ENCODE measurements around the gene ARHGEF33.
"Not testable (repeated sequence)": the region's sequence is repeated elsewhere in the genome, so short reads cannot be mapped to it uniquely, and the experiment has no call there.

The ARHGEF33 gene

DNA sequence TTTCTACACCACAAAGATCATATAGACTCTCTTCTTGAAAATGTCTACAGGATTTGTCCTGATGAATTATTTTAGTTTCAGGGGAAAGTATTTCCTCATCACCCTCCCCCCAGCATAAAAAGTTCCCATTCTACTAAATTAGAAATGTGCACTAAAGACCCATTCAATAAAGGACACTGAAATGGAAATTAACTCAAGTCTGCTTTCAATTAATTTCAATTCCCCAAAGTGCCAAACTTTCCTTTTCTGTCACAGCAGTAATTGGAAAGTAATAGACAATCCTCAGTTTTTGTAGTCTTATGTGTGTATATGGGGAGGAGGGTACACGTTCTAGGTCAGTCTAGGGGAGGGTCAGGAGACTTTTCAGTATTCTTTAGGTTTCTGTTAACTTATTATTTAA, 21.5 kb downstream of the ARHGEF33 start:
- no peak for DNase-seq

- no peak for DNase-seq
Measured at GRCh38 chr2:38912619-38913018, 22.9 kb downstream of the ARHGEF33 start.

DNA sequence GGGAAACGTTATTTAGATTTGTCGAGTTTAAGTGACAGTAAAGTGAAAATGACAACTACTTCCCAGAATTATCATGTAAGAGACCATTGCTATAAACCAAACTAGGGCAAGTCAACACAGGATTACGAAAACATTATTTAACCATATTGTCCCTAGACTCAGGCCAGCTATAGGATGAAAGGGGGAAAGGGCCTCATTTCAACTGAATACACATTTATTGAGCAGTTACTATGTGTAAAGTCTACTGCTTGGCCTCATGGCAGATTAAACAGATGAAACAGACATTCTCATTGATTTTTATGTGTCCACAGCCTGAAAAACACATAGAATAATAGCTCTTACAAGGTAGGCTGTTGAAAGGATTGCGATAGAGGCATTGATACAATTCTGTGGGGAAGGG, 32.7 kb downstream of the ARHGEF33 start:
- no peak for DNase-seq

DNA sequence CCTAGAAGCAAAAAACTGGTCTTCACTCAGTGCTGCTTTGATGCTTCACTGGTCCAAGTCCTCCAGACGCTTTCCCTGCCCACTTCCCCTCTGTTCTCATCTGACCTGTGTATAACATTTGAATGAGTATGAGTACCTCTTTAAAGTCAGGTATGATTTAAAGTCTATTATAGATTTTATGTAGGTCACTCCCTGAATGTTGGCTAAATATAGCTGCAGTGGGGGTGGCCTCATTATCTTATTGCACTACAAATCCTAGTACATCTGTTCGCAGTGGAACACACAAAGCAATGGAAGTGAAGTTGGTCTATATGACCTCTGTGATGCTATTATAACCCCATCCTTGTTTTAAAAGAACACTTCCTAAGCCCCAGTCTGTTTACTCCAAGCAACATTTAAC, 33.2 kb downstream of the ARHGEF33 start:
- DNase-seq, result no peak

- no peak for DNase-seq
Measured at GRCh38 chr2:38925982-38926381, 36.3 kb downstream of the ARHGEF33 start.

DNA sequence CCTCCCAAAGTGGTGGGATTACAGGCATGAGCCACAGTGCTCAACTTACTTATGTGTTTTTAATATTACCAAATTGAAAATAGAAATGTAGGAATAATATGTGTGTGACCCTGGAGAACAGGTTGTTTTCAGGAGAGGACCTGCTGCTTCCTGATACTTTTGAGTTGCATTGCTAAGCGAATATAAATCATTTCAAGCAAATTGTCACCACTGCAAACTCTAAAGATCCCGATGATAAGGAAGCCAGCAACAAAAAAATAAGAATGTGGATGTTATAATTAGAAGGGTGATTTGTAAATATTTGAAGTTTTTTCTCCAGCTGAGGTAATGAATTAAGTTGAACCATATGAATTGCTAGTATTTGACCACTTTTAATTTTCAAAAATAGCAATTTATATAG, 40.9 kb downstream of the ARHGEF33 start:
- no peak for DNase-seq

DNA sequence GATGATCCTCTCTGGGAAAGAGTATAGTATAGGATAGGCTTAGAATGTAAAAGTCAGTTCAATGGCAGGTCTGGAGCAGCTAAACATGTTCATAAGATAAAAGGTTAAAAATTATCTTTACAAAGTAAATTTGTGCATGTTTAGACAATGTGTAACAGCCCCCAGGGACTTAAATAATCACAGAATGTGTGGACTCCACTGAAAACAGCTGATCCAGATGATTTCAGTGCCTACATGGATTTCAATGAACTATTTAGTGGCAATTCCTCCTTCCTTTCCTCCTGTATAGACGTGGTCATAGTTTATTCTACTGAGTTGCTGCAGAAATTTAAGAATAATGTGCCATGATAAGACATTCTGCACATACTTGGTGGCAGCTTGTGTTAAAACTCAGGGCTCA, 42.9 kb downstream of the ARHGEF33 start:
- DNase-seq, result no peak

- no peak for DNase-seq
Measured at GRCh38 chr2:38933653-38934052, 44.0 kb downstream of the ARHGEF33 start.

GRCh38 chr2:38934742-38935141, 45.1 kb downstream of the ARHGEF33 start:
- no peak for DNase-seq

DNA sequence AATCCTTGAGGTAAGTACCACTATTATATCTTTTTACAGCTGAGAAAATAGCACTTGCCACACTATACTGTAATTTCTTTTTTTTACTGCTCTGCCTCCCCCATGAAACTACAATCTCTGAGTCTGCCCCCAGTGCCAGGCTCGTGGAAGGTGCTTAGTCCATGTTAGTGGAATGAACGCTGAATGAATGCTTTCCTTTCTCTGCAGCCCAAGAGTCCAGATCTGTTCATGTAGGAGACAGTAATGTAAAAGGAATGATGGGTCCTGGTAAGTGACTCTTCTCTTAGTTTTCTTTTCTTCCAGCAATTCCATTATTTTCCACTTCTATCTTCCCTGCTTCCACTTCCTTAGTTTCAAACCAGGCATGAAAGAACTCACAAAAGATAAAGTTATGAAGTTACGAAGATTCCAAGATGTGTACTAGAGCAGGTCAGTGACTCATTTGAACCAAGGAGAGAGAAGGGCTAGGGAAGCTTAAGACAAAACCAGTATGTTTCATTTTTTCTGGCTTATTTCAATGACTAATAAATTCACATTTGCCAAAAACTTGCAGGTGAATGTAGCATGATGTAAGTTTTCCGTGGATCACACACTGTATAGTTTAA, 46.0 kb downstream of the ARHGEF33 start:
- no peak for DNase-seq

GRCh38 chr2:38936516-38936915, 46.8 kb downstream of the ARHGEF33 start:
- not testable (repeated sequence) for DNase-seq

DNA sequence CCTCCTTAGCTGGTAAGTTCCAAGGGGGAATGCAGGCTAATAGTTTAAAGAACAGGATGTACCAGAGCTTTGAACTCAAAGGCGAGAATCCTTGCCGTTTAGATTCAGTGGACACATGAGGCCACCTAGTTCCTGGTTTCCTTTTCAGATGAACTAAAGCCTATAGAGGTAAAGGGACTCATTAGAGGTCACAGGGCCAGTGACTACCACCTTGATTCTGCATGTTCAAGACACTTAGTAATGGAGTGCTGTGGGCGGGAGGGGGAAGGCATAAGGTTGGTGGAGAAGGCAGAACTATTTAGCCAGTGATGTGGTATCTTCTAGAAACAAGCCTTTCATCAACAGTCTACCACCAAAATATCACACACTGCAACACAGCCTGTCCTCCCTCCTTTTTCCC, 47.9 kb downstream of the ARHGEF33 start:
- no peak for DNase-seq

DNA sequence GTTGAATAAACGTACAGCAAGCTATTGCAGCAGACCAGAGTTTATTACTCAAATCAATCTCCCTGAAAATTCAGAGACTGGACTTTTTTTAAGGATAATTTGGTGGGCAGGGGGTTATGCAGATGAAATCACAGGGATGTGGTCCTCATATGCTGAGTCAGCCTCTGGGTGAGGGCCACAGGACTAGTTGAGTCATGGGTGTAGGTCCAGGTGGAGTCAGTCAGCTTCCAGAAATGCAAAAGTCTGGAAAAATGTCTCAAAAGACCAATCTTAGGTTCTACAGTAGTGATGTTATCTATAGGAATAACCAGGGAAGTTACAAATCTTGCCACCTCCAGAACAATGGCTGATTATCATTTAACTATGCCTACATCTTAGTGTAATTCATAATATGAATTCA, 51.1 kb downstream of the ARHGEF33 start:
- no peak for DNase-seq

DNA sequence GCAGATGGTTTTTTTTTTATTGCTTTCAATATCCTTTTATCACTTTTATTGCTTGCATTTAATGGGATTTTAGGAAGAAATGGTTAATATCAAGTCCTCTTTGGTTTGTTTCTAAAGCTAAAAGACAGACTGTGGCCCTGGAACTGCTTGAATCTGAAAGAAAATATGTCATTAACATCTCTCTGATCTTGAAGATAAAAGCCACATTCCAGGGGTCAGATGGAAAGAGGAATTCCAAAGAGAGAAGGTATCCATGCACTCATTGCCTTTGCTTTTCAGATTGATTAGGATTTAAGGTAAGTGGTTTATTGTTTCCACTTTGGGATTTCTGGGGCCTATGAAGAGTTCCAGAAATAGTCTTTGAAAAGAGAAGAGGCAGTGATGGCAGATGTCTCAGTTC, 54.1 kb downstream of the ARHGEF33 start:
- DNase-seq, result no peak

DNA sequence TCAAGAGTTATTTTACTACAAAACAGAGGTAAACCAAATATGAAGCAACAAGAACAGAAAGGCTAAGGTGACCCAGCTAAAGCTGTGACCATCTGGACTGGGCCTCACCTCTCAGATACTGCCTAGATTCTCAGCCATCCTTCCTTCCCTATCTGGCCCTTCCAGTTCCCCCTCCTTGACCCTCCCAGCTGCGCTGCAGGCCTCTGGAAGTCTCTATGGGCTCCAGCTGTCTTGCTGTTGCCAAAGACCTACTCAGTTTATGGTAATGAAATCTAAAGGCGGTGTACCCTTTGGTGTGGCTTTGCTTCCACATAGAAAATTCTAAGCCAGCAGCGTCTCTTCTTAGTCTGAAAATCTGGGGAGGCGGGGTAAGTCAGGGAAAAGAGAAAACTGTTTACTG, 55.7 kb downstream of the ARHGEF33 start:
- no peak for DNase-seq

DNA sequence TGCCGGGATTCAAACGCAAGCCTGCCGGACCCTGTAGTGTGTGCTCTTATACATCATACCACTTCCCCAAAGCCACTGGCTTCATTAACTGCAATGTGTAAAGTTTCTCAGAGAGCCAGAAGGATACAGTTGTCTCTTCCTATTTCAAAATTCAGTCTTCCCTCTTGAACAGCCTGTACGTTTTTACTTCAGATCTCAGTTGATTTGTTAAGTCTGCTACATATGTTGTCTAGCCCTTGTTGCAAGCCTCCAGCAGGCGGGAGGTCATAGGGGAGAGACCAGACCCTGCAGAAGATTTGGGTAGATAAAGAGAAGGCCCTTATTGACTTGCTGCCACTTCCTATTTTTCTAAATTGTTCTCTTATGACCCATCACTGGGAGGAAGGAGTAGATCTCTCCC, 56.2 kb downstream of the ARHGEF33 start:
- no peak for DNase-seq

GRCh38 chr2:38947241-38948239, 57.9 kb downstream of the ARHGEF33 start:
- DNase-seq, result peak; percentile 36 to 54

GRCh38 chr2:38948387-38948882, 58.8 kb downstream of the ARHGEF33 start:
- DNase-seq, result no peak

GRCh38 chr2:38948995-38949394, 59.3 kb downstream of the ARHGEF33 start:
- DNase-seq, result no peak

DNA sequence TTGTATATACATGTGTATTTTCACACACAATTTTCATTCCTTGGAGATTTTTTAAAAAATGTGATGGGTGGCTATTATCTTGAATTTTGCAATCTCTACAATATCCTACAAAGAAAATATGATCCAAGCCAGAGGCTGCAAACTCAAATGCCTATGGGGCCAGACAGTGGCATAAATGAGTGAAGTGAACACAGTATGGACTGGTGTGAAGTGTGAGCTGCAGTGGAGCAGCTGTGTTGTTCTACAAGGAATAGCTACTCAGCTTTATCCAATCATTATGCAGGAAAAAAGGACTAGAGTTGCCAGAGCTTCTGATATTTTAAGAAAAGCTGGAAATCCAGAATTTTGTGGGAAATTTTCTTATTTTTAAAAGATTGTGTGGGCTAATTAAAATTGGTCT, 62.1 kb downstream of the ARHGEF33 start:
- DNase-seq, result no peak

DNA sequence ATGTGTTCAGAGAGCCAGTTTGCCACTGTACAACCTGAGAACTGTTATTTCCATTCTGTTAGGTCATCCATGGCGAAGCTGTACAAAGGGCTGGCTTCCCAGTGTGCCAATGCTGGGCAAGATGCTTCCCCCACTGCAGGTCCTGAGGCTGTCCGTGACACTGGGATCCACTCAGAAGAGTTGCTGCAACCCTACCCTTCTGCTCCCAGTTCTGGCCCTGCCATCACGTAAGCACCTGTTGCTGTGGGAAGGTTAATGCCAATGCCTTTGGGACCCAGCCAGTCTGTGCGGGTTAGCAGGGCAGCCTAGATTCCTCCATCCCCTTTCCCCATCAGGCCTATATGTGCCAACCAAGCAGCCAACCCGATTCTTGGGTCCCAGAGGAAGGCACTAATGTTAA, 68.3 kb downstream of the ARHGEF33 start:
- DNase-seq, result no peak

GRCh38 chr2:38959466-38959865, 69.8 kb downstream of the ARHGEF33 start:
- DNase-seq, result no peak

DNA sequence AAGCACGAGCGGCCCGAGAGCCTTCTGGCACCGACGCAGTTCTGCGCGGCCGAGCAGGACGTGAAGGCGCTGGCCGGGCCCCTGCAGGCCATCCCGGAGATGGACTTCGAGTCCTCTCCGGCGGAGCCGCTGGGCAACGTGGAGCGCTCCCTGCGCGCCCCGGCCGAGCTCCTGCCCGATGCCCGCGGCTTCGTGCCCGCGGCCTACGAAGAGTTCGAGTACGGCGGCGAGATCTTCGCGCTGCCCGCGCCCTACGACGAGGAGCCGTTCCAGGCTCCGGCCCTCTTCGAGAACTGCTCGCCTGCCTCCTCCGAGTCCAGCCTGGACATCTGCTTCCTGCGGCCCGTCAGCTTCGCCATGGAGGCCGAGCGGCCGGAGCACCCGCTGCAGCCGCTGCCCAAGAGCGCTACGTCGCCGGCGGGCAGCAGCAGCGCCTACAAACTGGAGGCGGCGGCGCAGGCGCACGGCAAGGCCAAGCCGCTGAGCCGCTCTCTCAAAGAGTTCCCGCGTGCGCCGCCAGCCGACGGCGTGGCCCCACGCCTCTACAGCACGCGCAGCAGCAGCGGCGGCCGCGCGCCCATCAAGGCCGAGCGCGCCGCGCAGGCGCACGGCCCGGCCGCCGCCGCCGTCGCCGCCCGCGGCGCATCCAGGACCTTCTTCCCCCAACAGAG, 70.4 kb downstream of the ARHGEF33 start:
- no peak for DNase-seq
